GM18502 (cell line): ENCODE data around the gene CLEC4F.
A peak's percentile ranks its signal among the peaks of the same experiment; 100 is the strongest.

Experiments
- ATAC-seq: cut with Tn5 transposase; IDR thresholded peaks from one replicate; pipeline ENCODE4 v1.9.1; 2021; ENCODE audit warnings: mild to moderate bottlenecking; ENCODE audit not compliant: unreplicated experiment, poor library complexity

Gene CLEC4F

GRCh38 chr2:70820499-70820898 is at the start of gene CLEC4F:
Gene CLEC4F (minus strand): TSS chr2:70820599. CDS start chr2:70820523, 76 bp downstream.
- ATAC-seq, result no peak

DNA sequence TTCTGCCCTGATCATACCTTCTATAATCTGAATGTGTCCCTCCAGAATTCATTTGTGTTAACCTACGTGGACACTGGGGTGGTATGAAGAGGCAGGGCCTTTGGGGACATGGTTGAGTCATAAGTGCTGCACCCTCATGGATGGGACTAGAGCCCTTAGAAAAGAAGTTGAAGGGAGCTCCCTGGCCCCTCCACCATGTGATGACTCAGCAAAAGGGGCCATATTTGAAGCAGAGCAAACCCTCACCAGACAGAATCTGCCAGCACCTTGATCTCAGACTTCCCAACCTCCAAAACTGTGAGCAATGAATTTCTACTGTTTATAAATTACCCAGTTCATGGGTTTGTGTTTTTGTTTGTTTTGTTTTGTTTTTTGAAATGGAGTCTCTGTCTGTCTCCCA is 48.6 kb upstream of the CLEC4F start:
- ATAC-seq, result no peak

DNA sequence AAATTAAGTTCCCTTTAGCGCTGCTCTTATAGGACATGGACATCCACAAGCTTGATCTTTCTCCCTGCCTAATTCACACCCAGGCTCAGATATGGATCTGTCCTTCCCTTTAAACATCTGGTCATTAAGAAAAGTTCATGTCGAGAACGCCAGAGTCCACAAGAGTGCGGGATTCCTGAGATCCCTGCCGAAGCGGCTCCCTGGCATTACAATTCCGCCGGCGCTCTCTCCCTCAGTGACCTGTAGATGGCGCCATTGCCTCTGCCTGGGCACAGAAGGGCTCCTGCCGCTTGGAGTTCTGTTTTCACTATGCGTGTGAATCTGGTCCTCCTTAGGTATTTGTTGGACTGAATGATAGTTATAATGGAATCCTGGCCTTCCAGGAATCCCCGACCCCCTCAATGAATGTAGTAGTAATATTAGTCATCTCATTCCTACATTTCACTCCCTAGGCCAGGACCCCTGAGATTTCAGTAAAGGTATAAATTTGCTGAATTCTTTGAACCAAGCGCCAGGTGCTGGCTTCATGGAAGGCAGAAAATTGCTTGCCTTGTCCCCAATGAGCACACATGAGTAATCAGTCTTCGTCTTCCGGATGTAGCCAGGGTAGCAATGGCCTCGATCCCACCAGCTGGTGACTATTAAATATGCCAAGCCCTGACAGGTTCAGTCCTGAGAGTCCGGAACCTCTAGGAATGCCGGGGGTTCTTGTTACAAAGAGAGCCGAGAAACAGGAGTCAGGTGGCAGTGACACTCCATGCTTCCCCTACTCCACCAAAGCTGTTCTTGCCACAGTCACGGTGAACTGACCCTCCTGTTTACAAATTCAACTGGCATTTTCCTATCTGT is 41.6 kb upstream of the CLEC4F start:
- ATAC-seq, result no peak

GRCh38 chr2:70855667-70856066 is 35.3 kb upstream of the CLEC4F start:
- ATAC-seq, result no peak

- ATAC-seq, result no peak
These were observed 34.0 kb upstream of the CLEC4F start for GRCh38 chr2:70854411-70854810.

DNA sequence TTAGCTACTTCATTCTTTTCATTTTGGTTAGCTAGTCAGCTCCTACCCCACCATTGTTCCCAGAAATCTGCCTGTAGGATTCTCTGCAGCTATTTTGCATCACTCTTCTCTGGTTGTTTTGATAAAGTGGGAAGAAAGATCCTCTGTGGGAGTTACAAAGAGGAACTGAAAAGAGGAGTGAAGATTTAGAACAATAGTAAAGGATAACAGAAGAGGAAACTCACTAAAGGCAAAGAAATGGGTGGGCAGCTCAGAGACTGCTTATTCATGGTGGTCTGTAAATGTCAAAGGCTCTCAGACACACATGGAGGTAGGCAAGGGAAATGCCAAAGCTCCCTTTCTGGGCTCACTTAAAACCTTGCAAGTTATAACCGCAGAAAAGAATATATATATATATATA is 32.4 kb upstream of the CLEC4F start:
- ATAC-seq, result no peak

- ATAC-seq, result peak; percentile 94
These were observed 31.3 kb upstream of the CLEC4F start for GRCh38 chr2:70851704-70852103.

GRCh38 chr2:70850925-70851324 is 30.5 kb upstream of the CLEC4F start:
- no peak for ATAC-seq

DNA sequence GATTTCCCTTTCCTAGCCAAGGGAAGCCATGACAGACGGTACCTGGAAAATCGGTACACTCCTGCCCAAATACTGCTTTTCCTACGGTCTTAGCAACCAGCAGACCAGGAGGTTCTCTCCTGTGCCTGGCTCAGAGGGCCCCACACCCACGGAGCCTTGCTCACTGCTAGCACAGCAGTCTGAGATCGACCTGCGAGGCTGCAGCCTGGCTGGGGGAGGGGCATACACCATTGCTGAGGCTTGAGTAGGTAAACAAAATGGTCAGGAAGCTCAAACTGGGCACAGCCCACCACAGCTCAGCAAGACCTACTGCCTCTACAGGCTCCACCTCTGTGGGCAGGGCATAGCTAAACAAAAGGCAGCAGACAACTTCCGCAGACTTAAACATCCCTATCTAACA is 22.0 kb upstream of the CLEC4F start:
- no peak for ATAC-seq

- no peak for ATAC-seq
These were observed 17.9 kb upstream of the CLEC4F start for GRCh38 chr2:70837980-70838925.

DNA sequence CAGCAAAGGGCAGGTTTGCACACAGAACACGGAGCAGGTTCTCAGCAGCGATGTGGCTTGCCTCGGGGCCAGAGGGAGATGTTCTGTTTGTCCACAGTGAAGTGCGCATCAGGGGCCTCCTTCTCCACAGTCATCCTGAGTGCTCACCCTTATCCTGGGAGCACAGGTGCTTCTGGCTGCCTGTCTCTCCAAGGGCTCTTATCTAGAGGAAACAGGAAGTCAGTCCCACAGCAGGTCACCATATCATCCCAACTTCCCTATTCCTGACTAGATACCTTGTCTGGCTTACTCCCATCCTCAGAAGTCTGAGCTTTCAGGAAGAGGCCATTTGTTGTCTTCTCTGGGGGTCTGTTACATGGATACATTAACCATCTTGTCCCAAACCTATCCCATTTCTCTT is 15.2 kb upstream of the CLEC4F start, which contains the start of gene CD207:
CD207 (minus strand) TSS at position 174 of the 400 bp plus-strand sequence; CDS start at position 134, 40 bp downstream.
- ATAC-seq, result no peak

- ATAC-seq, result no peak
These were observed 14.5 kb upstream of the CLEC4F start for GRCh38 chr2:70834881-70835280.

DNA sequence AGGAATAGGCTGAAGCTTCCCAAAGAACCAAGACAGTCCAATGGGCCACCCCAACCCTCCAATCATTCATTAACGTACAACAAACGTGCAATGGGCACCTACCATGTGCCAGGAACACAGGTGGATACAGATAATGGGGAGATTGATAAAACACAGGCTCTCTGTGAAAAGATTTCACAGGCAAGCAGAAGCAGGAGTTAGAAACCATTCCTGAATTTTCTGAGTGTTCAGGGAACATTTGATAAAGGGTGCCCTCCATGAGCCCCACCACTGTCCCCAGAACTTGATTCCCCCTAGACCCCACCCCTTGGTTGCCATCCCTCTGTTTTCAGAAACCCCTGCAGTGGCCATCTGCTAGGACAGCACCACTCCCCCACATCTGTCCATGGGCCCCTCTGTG is 13.7 kb upstream of the CLEC4F start:
- no peak for ATAC-seq

GRCh38 chr2:70833246-70833645 is 12.8 kb upstream of the CLEC4F start:
- ATAC-seq, result no peak

GRCh38 chr2:70832386-70832785 is 12.0 kb upstream of the CLEC4F start:
- ATAC-seq, result no peak

GRCh38 chr2:70831861-70832260 is 11.5 kb upstream of the CLEC4F start:
- ATAC-seq, result no peak

DNA sequence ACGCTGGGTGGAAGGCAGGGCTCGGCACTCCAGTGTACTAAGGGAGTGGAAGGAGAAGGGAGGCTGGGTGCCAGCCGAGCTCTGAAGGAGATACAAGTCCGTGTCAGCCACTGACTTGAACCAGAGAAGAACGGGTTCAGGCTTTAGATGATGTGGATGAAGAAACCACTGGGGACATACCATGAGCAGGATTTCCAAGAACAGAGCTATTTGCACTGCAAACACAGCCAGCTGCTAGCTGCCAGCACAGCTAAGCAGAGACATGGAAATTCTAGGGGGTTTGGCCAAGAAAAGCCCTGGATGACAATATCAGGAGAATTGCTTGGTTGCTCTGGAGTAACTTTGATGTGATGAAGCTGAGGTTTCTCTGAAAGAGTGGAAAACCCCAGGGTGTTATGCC is 10.0 kb upstream of the CLEC4F start:
- no peak for ATAC-seq

- ATAC-seq, result no peak
These were observed 9.5 kb upstream of the CLEC4F start for GRCh38 chr2:70829916-70830315.

GRCh38 chr2:70828914-70829824 is 8.8 kb upstream of the CLEC4F start:
- no peak for ATAC-seq

- no peak for ATAC-seq
These were observed 7.7 kb upstream of the CLEC4F start for GRCh38 chr2:70828115-70828514.
